Measurements from ENCODE around the gene CASP10. TPM values are rescaled to one million over a fixed set of nuclear protein-coding genes. Genes with fewer than 3 reads are reported as not detected.
A peak's percentile ranks its signal among the peaks of the same experiment; 100 is the strongest.
"Not testable (repeated sequence)": the region's sequence is repeated elsewhere in the genome, so short reads cannot be mapped to it uniquely, and the experiment has no call there.

CASP10 gene
- total RNA-seq, 2 donors from 2014 or later = 3.0 to 6.0 TPM

- Histone ChIP-seq H3K4me1 (peaks cover 15% of the 10 kb centered on the region), H3K27ac (peak overlapping the region in 3 of 4 donors; percentile 62 to 74 (median 67)), H3K9me3 (no peaks in the 10 kb centered on the region), H3K27me3 (no peaks in the 10 kb centered on the region), H3K36me3 (replicated peaks in 1 of 2; ENCODE audit: insufficient read depth in 1 of 2, low read depth in 2 of 2) (peaks cover under 1 to 35% of the 10 kb centered on the region in 2 donors), H3K4me3 (no peak overlapping the region)
- 32 to 33% methylated on average over 5 of the region's 5 CpGs for WGBS, 2 donors
- DNase-seq = peak; percentile 70 to 86 (median 76)
- intact Hi-C loops (cut with DNase I) = no loop called here
- peak; percentile 91 for ATAC-seq
- TF ChIP-seq POLR2A (IDR thresholded peaks at IDR 0.05) = peak in 2 of 3 donors; percentile 36 to 49
- TF ChIP-seq, protein P1, sequence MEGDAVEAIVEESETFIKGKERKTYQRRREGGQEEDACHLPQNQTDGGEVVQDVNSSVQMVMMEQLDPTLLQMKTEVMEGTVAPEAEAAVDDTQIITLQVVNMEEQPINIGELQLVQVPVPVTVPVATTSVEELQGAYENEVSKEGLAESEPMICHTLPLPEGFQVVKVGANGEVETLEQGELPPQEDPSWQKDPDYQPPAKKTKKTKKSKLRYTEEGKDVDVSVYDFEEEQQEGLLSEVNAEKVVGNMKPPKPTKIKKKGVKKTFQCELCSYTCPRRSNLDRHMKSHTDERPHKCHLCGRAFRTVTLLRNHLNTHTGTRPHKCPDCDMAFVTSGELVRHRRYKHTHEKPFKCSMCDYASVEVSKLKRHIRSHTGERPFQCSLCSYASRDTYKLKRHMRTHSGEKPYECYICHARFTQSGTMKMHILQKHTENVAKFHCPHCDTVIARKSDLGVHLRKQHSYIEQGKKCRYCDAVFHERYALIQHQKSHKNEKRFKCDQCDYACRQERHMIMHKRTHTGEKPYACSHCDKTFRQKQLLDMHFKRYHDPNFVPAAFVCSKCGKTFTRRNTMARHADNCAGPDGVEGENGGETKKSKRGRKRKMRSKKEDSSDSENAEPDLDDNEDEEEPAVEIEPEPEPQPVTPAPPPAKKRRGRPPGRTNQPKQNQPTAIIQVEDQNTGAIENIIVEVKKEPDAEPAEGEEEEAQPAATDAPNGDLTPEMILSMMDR (IDR thresholded peaks at IDR 0.05) = peak; percentile 27 to 87 (median 80)
Observed at GRCh38 chr2:201158111-201158929, 24.6 kb upstream of the CASP10 start.

DNA sequence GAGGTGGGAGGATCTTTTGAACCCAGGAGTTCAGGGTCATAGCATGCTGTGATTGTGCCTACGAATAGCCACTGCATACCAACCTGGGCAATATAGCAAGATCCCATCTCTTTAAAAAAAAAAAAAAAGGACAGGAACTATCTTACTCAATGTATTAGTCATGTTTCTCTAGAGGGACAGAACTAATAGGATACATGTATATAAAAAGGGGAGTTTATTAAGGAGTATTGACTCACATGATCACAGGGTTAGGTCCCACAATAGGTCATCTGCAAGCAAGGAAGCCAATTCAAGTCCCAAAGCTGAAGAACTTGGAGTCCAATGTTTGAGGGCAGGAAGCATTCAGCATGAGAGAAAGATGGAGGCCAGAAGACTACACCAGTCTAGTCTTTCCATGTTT, 18.8 kb upstream of the CASP10 start:
- DNase-seq (no peak), ATAC-seq (no peak)
- TF ChIP-seq, protein P1 (IDR thresholded peaks at IDR 0.05) = no peak
- no peak for TF ChIP-seq POLR2A (IDR thresholded peaks at IDR 0.05)
- Histone ChIP-seq H3K4me1 (no peaks in the 10 kb centered on the region), H3K27ac (no peak overlapping the region), H3K36me3 (replicated peaks in 1 of 2; ENCODE audit: insufficient read depth in 1 of 2, low read depth in 2 of 2) (peaks cover 8 to 45% of the 10 kb centered on the region in 2 donors), H3K4me3 (no peak overlapping the region), H3K9me3 (no peaks in the 10 kb centered on the region), H3K27me3 (no peaks in the 10 kb centered on the region)
- intact Hi-C loops (cut with DNase I) = no loop called here
- WGBS, 2 donors = 93 to 95% methylated on average over 1 of the region's 1 CpG

- no peak for ATAC-seq
- no peaks in the 10 kb centered on the region for H3K4me1 ChIP-seq
- no peak overlapping the region for H3K27ac ChIP-seq
- no peaks in the 10 kb centered on the region for H3K9me3 ChIP-seq
- intact Hi-C loops (cut with DNase I) = no loop called here
- DNase-seq = no peak
- H3K27me3 ChIP-seq = no peaks in the 10 kb centered on the region
- TF ChIP-seq POLR2A (IDR thresholded peaks at IDR 0.05) = no peak
- TF ChIP-seq, protein P1 (IDR thresholded peaks at IDR 0.05) = no peak
- H3K4me3 ChIP-seq = no peak overlapping the region
- 92 to 98% methylated on average over 3 of the region's 3 CpGs for WGBS, 2 donors
- H3K36me3 ChIP-seq (replicated peaks in 1 of 2; ENCODE audit: insufficient read depth in 1 of 2, low read depth in 2 of 2) = peaks cover 8 to 30% of the 10 kb centered on the region in 2 donors
Observed at GRCh38 chr2:201167546-201167945, 15.4 kb upstream of the CASP10 start.

DNA sequence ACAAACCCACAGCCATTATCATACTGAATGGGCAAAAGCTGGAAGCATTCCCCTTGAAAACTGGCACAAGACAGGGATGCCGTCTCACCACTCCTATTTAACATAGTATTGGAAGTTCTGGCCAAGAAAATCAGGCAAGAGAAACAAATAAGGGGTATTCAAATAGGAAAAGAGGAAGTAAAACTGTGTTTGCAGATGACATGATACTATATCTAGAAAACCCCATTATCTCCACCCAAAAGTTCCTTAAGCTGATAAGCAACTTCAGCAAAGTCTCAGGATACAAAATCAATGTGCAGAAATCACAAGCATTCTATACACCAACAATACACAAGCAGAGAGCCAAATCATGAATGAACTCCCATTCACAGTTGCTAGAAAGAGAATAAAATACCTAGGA, 14.4 kb upstream of the CASP10 start:
- ATAC-seq; H3K4me1 ChIP-seq; H3K9me3 ChIP-seq; H3K4me3 ChIP-seq; DNase-seq; H3K27ac ChIP-seq; intact Hi-C loops (cut with DNase I); H3K27me3 ChIP-seq: not testable (repeated sequence)
- peaks cover 5 to 20% of the 10 kb centered on the region in 2 donors for H3K36me3 ChIP-seq (replicated peaks in 1 of 2; ENCODE audit: insufficient read depth in 1 of 2, low read depth in 2 of 2)
- WGBS, 2 donors = 81% methylated on average over 1 of the region's 1 CpG

GRCh38 chr2:201171259-201171814, 11.6 kb upstream of the CASP10 start:
- no peak for DNase-seq
- no peaks in the 10 kb centered on the region for H3K9me3 ChIP-seq
- ATAC-seq = no peak
- peaks cover 0 to 6% of the 10 kb centered on the region in 2 donors for H3K36me3 ChIP-seq (replicated peaks in 1 of 2; ENCODE audit: insufficient read depth in 1 of 2, low read depth in 2 of 2)
- H3K27ac ChIP-seq = no peak overlapping the region
- 84 to 85% methylated on average over 6 of the region's 6 CpGs for WGBS, 2 donors
- H3K27me3 ChIP-seq = no peaks in the 10 kb centered on the region
- intact Hi-C loops (cut with DNase I) = no loop called here
- no peak overlapping the region for H3K4me3 ChIP-seq
- H3K4me1 ChIP-seq = peaks cover 11% of the 10 kb centered on the region
- TF ChIP-seq, protein P1 (IDR thresholded peaks at IDR 0.05) = no peak
- TF ChIP-seq POLR2A (IDR thresholded peaks at IDR 0.05) = no peak
